ENCODE data around the gene TMEM178A.

TMEM178A gene

DNA sequence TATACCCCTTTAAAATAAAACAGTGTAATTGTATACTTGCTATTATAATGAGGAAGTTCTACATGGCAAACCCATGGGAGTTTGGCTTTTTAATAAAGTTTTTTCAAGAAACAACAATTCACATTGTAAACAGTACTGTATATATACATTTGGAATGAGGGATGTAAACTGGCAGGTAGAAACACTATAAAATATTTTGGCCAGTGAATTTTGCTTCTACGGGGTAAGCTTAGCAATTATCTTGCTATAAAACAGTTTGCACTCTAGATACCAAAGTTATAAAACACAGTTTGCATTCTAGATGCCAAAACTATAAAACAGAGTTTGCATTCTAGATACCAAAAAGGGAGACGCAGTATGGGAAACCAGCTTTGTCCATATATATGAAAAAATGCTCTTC is 96.7 kb downstream of the TMEM178A start:
- DNase-seq: no peak

All from stimulated activated CD4-positive, alpha-beta T cell treated with anti-CD3 and anti-CD28 coated beads, Interleukin-4, amount 100 ng/mL, for 4 hours (primary cell).